Measurements from ENCODE around the gene TAF10.

GRCh38 chr11:6636480-6636879, 24.5 kb upstream of the TAF10 start:
- TF ChIP-seq CTCF (conservative IDR thresholded peaks at IDR 0.05), result no peak
- TF ChIP-seq EZH2 (IDR thresholded peaks at IDR 0.05; ENCODE audit: low read depth), result no peak

Data from PC-9 (cell line).